Stimulated activated effector memory CD8-positive, alpha-beta T cell treated with anti-CD3 and anti-CD28 coated beads, Interleukin-12 subunit alpha, Interleukin-12 subunit beta, amount 100 ng/mL, for 72 hours (primary cell): ENCODE measurements around the gene ABHD18.
"Not testable (repeated sequence)": the region's sequence is repeated elsewhere in the genome, so short reads cannot be mapped to it uniquely, and the experiment has no call there.

Experiments used
- ATAC-seq: fragments of 150-1000 bp; cut with Tn5 transposase; 2 replicates; pipeline ENCODE4 v1.10.0; 2021
- DNase-seq, 2 donors: peaks; one replicate each; pipeline ENCODE4 v3.0.0; 2021 to 2022; ENCODE audit warnings: low spot score in 2 of 2
- H3K27ac Mint-ChIP-seq: one replicate; pipeline ENCODE4 v1.8.0; 2022; ENCODE audit warnings: mild to moderate bottlenecking, mixed read lengths
- H3K36me3 Mint-ChIP-seq: one replicate; pipeline ENCODE4 v1.8.0; 2022; ENCODE audit warnings: mild to moderate bottlenecking, mixed read lengths
- H3K4me1 Mint-ChIP-seq: one replicate; pipeline ENCODE4 v1.8.0; 2022; ENCODE audit warnings: mixed read lengths
- H3K4me3 Mint-ChIP-seq: one replicate; pipeline ENCODE4 v1.8.0; 2022; ENCODE audit warnings: mild to moderate bottlenecking, mixed read lengths
- H3K9me3 Mint-ChIP-seq: one replicate; pipeline ENCODE4 v1.8.0; 2022; ENCODE audit warnings: mixed read lengths

ABHD18 gene

GRCh38 chr4:128031756-128032384 is 66.7 kb downstream of the ABHD18 start:
- ATAC-seq (no peak), DNase-seq (no peak)
- Mint-ChIP-seq H3K9me3 (no peaks in the 10 kb centered on the region), H3K4me3 (no peak overlapping the region), H3K4me1 (no peaks in the 10 kb centered on the region), H3K27ac (no peak overlapping the region), H3K36me3 (peaks cover 59% of the 10 kb centered on the region)

GRCh38 chr4:128039568-128039967 is 74.4 kb downstream of the ABHD18 start:
- no peak for DNase-seq
- H3K4me1 Mint-ChIP-seq, result no peaks in the 10 kb centered on the region
- ATAC-seq, result no peak
- no peak overlapping the region for H3K27ac Mint-ChIP-seq
- peaks cover 9% of the 10 kb centered on the region for H3K36me3 Mint-ChIP-seq
- no peak overlapping the region for H3K4me3 Mint-ChIP-seq
- no peaks in the 10 kb centered on the region for H3K9me3 Mint-ChIP-seq

GRCh38 chr4:128047019-128047418 is 81.8 kb downstream of the ABHD18 start:
- not testable (repeated sequence) for H3K27ac Mint-ChIP-seq, DNase-seq, H3K9me3 Mint-ChIP-seq, H3K4me3 Mint-ChIP-seq, H3K4me1 Mint-ChIP-seq, H3K36me3 Mint-ChIP-seq, ATAC-seq

- not testable (repeated sequence) for H3K27ac Mint-ChIP-seq, H3K36me3 Mint-ChIP-seq, H3K9me3 Mint-ChIP-seq, H3K4me3 Mint-ChIP-seq, H3K4me1 Mint-ChIP-seq, ATAC-seq, DNase-seq
Measured at GRCh38 chr4:128047514-128047913, 82.3 kb downstream of the ABHD18 start.

GRCh38 chr4:128051229-128051628 is 86.0 kb downstream of the ABHD18 start:
- not testable (repeated sequence) for H3K9me3 Mint-ChIP-seq, H3K36me3 Mint-ChIP-seq, ATAC-seq, H3K4me1 Mint-ChIP-seq, H3K4me3 Mint-ChIP-seq, DNase-seq, H3K27ac Mint-ChIP-seq

GRCh38 chr4:128054907-128055306 is 89.7 kb downstream of the ABHD18 start:
- ATAC-seq, H3K27ac Mint-ChIP-seq, H3K36me3 Mint-ChIP-seq: not testable (repeated sequence)

GRCh38 chr4:128055441-128056206 is 90.4 kb downstream of the ABHD18 start:
- not testable (repeated sequence) for H3K4me1 Mint-ChIP-seq, H3K4me3 Mint-ChIP-seq, DNase-seq, ATAC-seq, H3K36me3 Mint-ChIP-seq, H3K9me3 Mint-ChIP-seq, H3K27ac Mint-ChIP-seq

More at GRCh38 chr4:128054907-128055306, 89.7 kb downstream of the ABHD18 start:
- H3K4me3 Mint-ChIP-seq, DNase-seq, H3K4me1 Mint-ChIP-seq, H3K9me3 Mint-ChIP-seq: not testable (repeated sequence)

- Mint-ChIP-seq H3K4me3 (no peak overlapping the region), H3K36me3 (no peaks in the 10 kb centered on the region), H3K4me1 (no peaks in the 10 kb centered on the region), H3K9me3 (no peaks in the 10 kb centered on the region), H3K27ac (no peak overlapping the region)
- ATAC-seq, result no peak
- no peak for DNase-seq
Measured at GRCh38 chr4:128056396-128056795, 91.2 kb downstream of the ABHD18 start.

- no peaks in the 10 kb centered on the region for H3K36me3 Mint-ChIP-seq
- peak overlapping the region; percentile 93 for H3K27ac Mint-ChIP-seq
- H3K4me3 Mint-ChIP-seq, result peak overlapping the region; percentile 76
- H3K9me3 Mint-ChIP-seq, result no peaks in the 10 kb centered on the region
- ATAC-seq (no peak), DNase-seq (peak in 1 of 2 donors; percentile 38)
- peaks cover 8% of the 10 kb centered on the region for H3K4me1 Mint-ChIP-seq
Measured at GRCh38 chr4:128060121-128060698, 95.0 kb downstream of the ABHD18 start.

GRCh38 chr4:128060699-128061565 is 95.7 kb downstream of the ABHD18 start, which contains the start of gene LARP1B:
Gene LARP1B (plus strand): TSS chr4:128061312. CDS start chr4:128074952, 13,640 bp downstream.
- Mint-ChIP-seq H3K9me3 (no peaks in the 10 kb centered on the region), H3K4me3 (peak within 1 kb of the TSS; percentile 76), H3K36me3 (no peaks in the 10 kb centered on the region), H3K4me1 (peaks cover 11% of the 10 kb centered on the region), H3K27ac (peak within 1 kb of the TSS; percentile 93)
- ATAC-seq, result peak; percentile 95
- peak; percentile 91 to 96 for DNase-seq

- Mint-ChIP-seq H3K27ac (peak overlapping the region; percentile 52), H3K4me3 (peak overlapping the region; percentile 76), H3K9me3 (no peaks in the 10 kb centered on the region), H3K4me1 (peaks cover 11% of the 10 kb centered on the region), H3K36me3 (no peaks in the 10 kb centered on the region)
- peak; percentile 40 to 82 for DNase-seq
- peak; percentile 56 for ATAC-seq
Measured at GRCh38 chr4:128061566-128062536, 96.6 kb downstream of the ABHD18 start.

GRCh38 chr4:128066453-128066820 is 101.2 kb downstream of the ABHD18 start:
- not testable (repeated sequence) for H3K9me3 Mint-ChIP-seq, ATAC-seq, DNase-seq, H3K27ac Mint-ChIP-seq, H3K4me3 Mint-ChIP-seq, H3K36me3 Mint-ChIP-seq
- peaks cover 11% of the 10 kb centered on the region for H3K4me1 Mint-ChIP-seq

- Mint-ChIP-seq H3K9me3 (no peaks in the 10 kb centered on the region), H3K36me3 (no peaks in the 10 kb centered on the region), H3K4me3 (no peak overlapping the region), H3K27ac (no peak overlapping the region), H3K4me1 (peaks cover 6% of the 10 kb centered on the region)
- ATAC-seq (no peak), DNase-seq (no peak)
Measured at GRCh38 chr4:128068918-128069317, 103.7 kb downstream of the ABHD18 start.

GRCh38 chr4:128076464-128076863 is 111.3 kb downstream of the ABHD18 start:
- Mint-ChIP-seq H3K4me3 (no peak overlapping the region), H3K4me1 (no peaks in the 10 kb centered on the region), H3K27ac (no peak overlapping the region), H3K36me3 (peaks cover 41% of the 10 kb centered on the region), H3K9me3 (no peaks in the 10 kb centered on the region)
- DNase-seq, result no peak
- no peak for ATAC-seq
